Smooth muscle cell (in vitro differentiated cells): ENCODE data around the gene CPLANE1. TPM values are rescaled to one million over a fixed set of nuclear protein-coding genes. Genes with fewer than 3 reads are reported as not detected.

ENCODE experiments used
- DNase-seq: peaks from one replicate; lab custom pipeline; 2025; ENCODE audit not compliant: unreplicated experiment; lab: John Stamatoyannopoulos, UW
- H2AFZ ChIP-seq: fragments of 200-600 bp; sonication (generic); 2 replicates; pipeline ENCODE4 v1.6.0; 2016; ENCODE audit warnings: antibody characterized with exemption, low read depth, mild to moderate bottlenecking
- H3F3A ChIP-seq: fragments of 200-600 bp; sonication (generic); 2 replicates; pipeline ENCODE4 v1.6.0; 2017; ENCODE audit warnings: antibody characterized with exemption, low read depth
- H3K27ac ChIP-seq: fragments of 200-600 bp; sonication (generic); 2 replicates; pipeline ENCODE4 v1.5.1; 2016; ENCODE audit warnings: low read depth, mild to moderate bottlenecking
- H3K27me3 ChIP-seq: fragments of 200-600 bp; sonication (generic); 2 replicates; pipeline ENCODE4 v1.6.1; 2016; ENCODE audit warnings: low read depth, mild to moderate bottlenecking
- H3K36me3 ChIP-seq: fragments of 200-600 bp; sonication (generic); 2 replicates; pipeline ENCODE4 v1.5.1; 2016; ENCODE audit warnings: low read depth
- H3K4me1 ChIP-seq: fragments of 200-600 bp; sonication (generic); 2 replicates; pipeline ENCODE4 v1.5.1; 2016; ENCODE audit warnings: low read depth
- H3K4me2 ChIP-seq: fragments of 200-600 bp; sonication (generic); 2 replicates; pipeline ENCODE4 v1.6.0; 2016; ENCODE audit warnings: mild to moderate bottlenecking
- H3K4me3 ChIP-seq: fragments of 200-600 bp; sonication (generic); 2 replicates; pipeline ENCODE4 v1.5.1; 2016; ENCODE audit warnings: mild to moderate bottlenecking
- H3K79me2 ChIP-seq: fragments of 200-600 bp; sonication (generic); 2 replicates; pipeline ENCODE4 v1.6.0; 2016; ENCODE audit warnings: low read depth, mild to moderate bottlenecking
- H3K9ac ChIP-seq: fragments of 200-600 bp; sonication (generic); 2 replicates; pipeline ENCODE4 v1.6.0; 2016; ENCODE audit warnings: low read depth
- H3K9me3 ChIP-seq: fragments of 200-600 bp; sonication (generic); replicated peaks from 2 replicates; pipeline ENCODE4 v1.5.1; 2016; ENCODE audit warnings: low read depth
- H4K20me1 ChIP-seq: fragments of 200-600 bp; sonication (generic); 2 replicates; pipeline ENCODE4 v1.6.0; 2016; ENCODE audit warnings: low read depth
- CTCF ChIP-seq: fragments of 200-600 bp; sonication (generic); IDR thresholded peaks from 2 replicates; pipeline ENCODE4 v1.5.1; 2017; ENCODE audit warnings: borderline replicate concordance, mild to moderate bottlenecking, antibody characterized with exemption; ENCODE audit not compliant: insufficient read depth, poor library complexity, severe bottlenecking
- WGBS: methylation state at CpG from one replicate; pipeline ENCODE4 v1.1.7; 2016; ENCODE audit warnings: low lambda C conversion rate; 5-methylcytosine and 5-hydroxymethylcytosine counted together
- polyA plus RNA-seq: library from polyadenylated mRNA; unstranded; fragments of >200 nt; fragmentation: Nextera tagmentation; extraction: Ambion mirVana; gene quantifications from 2 replicates; pipeline ENCODE4 v1.2.1, GENCODE V29; 2016
- total RNA-seq: library from RNA; depleted of rRNA; stranded (reverse); fragments of >200 nt; gene quantifications from 2 replicates; pipeline ENCODE4 v1.2.3, GENCODE V29; 2014

CPLANE1 gene
- total and polyA plus RNA-seq, 2 experiments from 2014 or later = 2.9 to 20.5 TPM

GRCh38 chr5:37116359-37116758 lies 132.8 kb downstream of the CPLANE1 start:
- Histone ChIP-seq H3K4me2 (no peak overlapping the region), H3F3A (no peaks in the 10 kb centered on the region), H2AFZ (no peak overlapping the region), H3K9me3 (no peaks in the 10 kb centered on the region), H3K9ac (no peak overlapping the region), H3K27me3 (no peaks in the 10 kb centered on the region), H3K4me3 (no peak overlapping the region), H4K20me1 (no peaks in the 10 kb centered on the region), H3K27ac (no peak overlapping the region), H3K79me2 (no peaks in the 10 kb centered on the region), H3K4me1 (no peaks in the 10 kb centered on the region), H3K36me3 (peaks cover 11% of the 10 kb centered on the region)
- WGBS = 94% methylated on average over 6 of the region's 6 CpGs
- no peak for DNase-seq
- no peak for TF ChIP-seq CTCF

- no peaks in the 10 kb centered on the region for H4K20me1 ChIP-seq
- WGBS = 96% methylated on average over 3 of the region's 3 CpGs
- no peak for DNase-seq
- H3K4me2 ChIP-seq = no peak overlapping the region
- H3F3A ChIP-seq = no peaks in the 10 kb centered on the region
- no peak overlapping the region for H3K27ac ChIP-seq
- H3K79me2 ChIP-seq = no peaks in the 10 kb centered on the region
- H3K4me3 ChIP-seq = no peak overlapping the region
- H3K9me3 ChIP-seq = no peaks in the 10 kb centered on the region
- H3K9ac ChIP-seq = no peak overlapping the region
- no peak for TF ChIP-seq CTCF
- H3K4me1 ChIP-seq = no peaks in the 10 kb centered on the region
- no peak overlapping the region for H2AFZ ChIP-seq
- H3K36me3 ChIP-seq = peaks cover 15% of the 10 kb centered on the region
- H3K27me3 ChIP-seq = no peaks in the 10 kb centered on the region
These were observed 136.7 kb downstream of the CPLANE1 start for GRCh38 chr5:37112383-37112991.

- DNase-seq = no peak
- 98% methylated on average over 4 of the region's 4 CpGs for WGBS
- Histone ChIP-seq H2AFZ (no peak overlapping the region), H3K4me2 (no peak overlapping the region), H4K20me1 (no peaks in the 10 kb centered on the region), H3K27me3 (no peaks in the 10 kb centered on the region), H3K9me3 (no peaks in the 10 kb centered on the region), H3K79me2 (no peaks in the 10 kb centered on the region), H3K4me3 (no peak overlapping the region), H3K36me3 (peaks cover 23% of the 10 kb centered on the region), H3K4me1 (no peaks in the 10 kb centered on the region), H3K27ac (no peak overlapping the region), H3K9ac (no peak overlapping the region), H3F3A (no peaks in the 10 kb centered on the region)
- TF ChIP-seq CTCF = no peak
These were observed 137.5 kb downstream of the CPLANE1 start for GRCh38 chr5:37111426-37112382.
